Activated effector memory CD4-positive, alpha-beta T cell treated with Interleukin-2 at 50 U/mL for 16 hours (primary cell): Measurements from ENCODE around the gene LGR5.
"Not testable (repeated sequence)": the region's sequence is repeated elsewhere in the genome, so short reads cannot be mapped to it uniquely, and the experiment has no call there.

ENCODE experiments used
- DNase-seq: peaks from one replicate; pipeline ENCODE4 v3.0.0-alpha.2; 2020

LGR5 gene

GRCh38 chr12:71552728-71553501 is 113.3 kb downstream of the LGR5 start:
- no peak for DNase-seq

- DNase-seq: no peak
Measured at GRCh38 chr12:71555191-71555590, 115.6 kb downstream of the LGR5 start.

DNA sequence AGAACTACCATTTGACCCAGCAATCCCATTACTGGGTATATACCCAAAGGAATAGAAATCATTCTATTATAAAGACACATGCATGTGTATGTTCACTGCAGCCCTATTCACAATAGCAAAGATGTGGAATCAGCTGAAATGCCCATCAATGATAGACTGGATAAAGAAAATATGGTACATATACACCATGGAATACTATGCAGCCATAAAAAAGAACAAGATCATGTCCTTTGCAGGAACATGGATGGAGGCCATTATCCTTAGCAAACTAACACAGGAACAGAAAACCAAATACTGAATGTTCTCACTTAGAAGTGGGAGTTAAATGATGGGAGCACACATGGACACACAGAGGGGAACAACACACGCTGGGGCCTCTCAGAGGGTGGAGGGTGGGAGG is 116.2 kb downstream of the LGR5 start:
- not testable (repeated sequence) for DNase-seq

DNA sequence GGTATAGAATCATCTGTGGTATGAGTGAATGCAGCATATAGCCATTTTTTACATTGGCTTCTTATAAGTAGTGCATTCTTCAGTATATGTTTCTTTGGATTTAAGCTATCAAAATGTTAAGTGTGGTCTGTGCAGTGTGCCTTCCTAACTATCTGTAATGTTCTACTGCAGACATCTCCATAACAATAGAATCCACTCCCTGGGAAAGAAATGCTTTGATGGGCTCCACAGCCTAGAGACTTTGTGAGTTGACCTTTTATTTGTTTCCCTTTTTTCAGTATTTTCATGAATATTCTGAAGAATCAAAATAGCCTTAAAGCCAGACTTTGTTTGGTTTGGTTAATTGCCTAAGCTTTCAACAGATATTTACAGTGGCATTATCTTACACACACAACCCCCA is 116.8 kb downstream of the LGR5 start:
- no peak for DNase-seq

GRCh38 chr12:71556875-71557274 is 117.3 kb downstream of the LGR5 start:
- DNase-seq: no peak

DNA sequence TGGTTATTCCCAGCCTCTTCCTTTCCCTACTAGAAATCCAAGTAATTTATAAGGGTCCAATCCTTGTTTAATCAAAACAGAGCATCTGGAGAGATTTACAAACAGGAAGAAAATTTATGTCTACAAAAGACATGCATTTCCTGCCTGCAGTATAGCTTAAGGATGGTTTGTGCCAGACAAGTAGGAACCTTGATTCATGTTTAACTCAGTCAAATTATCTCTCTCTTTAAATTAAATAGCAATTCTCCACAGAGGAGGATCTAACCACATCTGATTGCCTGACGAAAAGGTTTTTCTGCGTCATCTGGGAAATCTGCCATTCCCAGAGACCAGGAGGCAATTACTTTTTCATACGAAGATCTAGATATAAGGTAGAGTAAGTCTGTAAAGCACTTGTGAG is 118.8 kb downstream of the LGR5 start:
- no peak for DNase-seq

DNA sequence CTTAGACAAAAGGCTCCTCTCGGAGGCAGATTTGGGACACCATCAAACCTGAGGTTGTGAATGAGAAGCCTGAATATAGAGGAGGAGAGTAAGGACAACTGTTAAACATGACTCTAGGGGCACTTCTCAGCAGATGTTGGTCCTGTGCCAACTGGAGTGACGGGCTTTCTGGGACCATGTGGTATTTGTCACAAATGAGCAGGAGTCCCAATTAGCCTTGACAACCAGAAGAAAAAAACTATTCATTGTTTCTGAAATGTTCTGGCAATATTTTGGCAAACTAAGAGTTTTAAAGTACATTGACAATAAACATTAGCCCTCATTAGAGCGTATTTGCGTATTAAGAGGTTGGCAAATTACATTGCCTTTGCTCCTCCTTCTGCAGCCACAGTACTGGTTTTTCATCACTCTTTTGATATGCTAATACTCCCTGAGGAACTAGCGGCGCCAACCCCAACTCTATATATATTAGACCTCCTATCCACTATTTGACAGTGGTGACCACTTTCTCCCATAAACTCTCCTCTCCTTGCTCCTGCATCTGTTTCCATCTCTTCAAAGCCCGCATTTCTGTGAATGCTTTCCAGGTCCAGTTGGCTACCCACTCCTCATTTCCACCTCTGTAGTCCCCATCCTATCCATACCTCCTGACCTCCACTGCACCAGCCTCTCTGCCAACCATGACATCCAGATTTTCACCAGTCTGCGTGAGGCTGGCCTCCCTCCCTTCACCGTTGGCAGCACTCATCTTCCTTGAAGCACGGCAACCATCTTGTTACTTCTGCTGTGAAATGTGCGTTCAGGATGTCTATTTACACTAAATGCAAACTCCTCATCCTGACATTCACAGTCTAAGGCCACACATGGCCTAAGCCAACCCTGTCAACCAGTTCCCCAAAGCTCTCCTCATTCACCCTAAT is 123.3 kb downstream of the LGR5 start:
- DNase-seq: no peak

GRCh38 chr12:71565535-71565934 is 125.9 kb downstream of the LGR5 start:
- no peak for DNase-seq

DNA sequence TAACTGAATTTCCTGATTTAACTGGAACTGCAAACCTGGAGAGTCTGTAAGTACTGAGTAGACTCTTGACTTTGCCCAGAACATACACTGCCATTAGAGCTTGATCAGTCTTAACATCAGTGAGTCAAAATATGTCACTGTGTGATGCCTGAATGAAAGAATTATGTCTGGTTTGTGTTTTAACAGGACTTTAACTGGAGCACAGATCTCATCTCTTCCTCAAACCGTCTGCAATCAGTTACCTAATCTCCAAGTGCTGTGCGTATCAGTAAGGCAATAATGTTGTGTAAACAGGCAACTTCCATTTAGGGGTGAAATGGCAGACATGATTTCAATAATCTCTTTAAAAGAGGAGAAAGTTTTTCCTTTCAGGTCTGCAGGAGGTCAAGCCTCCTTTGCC is 127.1 kb downstream of the LGR5 start:
- no peak for DNase-seq

GRCh38 chr12:71567537-71567936 is 127.9 kb downstream of the LGR5 start:
- no peak for DNase-seq

- not testable (repeated sequence) for DNase-seq
Measured at GRCh38 chr12:71569885-71570284, 130.3 kb downstream of the LGR5 start.

DNA sequence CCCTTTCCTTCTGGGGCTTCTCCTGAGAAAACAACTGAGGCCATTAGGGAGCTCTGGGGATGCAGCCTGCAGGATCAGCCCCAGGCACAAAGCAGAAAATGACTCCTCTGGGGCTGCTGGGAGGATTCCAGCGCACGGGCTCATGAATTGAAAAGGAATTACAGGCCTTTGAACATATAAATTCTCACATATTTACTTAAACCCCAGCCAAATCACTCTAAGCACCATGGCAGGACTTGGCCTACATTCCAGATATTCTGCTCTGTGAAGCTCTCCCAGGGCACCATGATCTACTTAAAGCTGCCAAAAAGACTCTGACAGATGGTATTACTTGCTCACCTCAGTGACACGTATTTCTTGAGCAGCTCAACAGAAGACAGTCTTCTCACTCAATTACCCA is 136.9 kb downstream of the LGR5 start:
- no peak for DNase-seq

GRCh38 chr12:71578694-71579258 is 139.2 kb downstream of the LGR5 start:
- no peak for DNase-seq

DNA sequence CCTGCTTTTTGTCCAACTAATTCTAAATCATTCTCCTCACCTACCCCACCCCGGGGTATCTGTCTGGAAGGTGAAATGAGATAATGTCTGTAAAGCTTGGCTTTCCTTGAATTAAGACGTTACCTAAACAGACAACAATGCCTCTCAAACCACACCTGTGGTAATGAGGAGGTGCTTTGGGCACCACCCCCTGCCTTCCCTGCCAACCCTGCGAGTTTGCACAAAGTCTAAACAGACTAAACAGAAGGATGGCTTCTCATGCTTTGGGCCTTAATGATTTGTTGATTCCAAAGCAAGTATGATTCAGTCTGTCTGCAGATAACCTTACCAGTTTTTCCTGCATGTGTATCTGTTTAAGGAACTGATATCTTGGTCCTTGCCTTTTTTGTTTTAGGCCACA is 141.6 kb downstream of the LGR5 start:
- DNase-seq: no peak

DNA sequence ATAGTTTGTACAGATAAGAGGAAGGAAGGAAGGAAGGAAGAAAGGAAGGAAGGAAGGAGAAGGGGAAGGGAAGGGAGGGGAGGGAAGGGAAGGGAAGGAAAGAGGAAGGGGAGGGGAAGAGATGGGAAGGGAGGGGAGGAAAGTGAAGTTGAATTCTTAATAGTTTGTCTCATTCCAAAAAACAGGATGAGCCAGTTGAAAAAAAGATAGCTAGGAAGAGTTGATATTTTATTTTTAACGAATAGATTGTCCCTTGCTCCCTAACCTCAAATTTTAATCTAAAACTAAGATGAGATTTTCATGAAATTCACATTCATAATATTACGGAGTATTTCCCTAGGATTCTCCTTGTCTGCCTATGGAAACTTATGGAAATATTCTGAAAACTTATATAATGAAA is 143.3 kb downstream of the LGR5 start:
- no peak for DNase-seq

GRCh38 chr12:71584356-71584755 is 144.8 kb downstream of the LGR5 start:
- no peak for DNase-seq

DNA sequence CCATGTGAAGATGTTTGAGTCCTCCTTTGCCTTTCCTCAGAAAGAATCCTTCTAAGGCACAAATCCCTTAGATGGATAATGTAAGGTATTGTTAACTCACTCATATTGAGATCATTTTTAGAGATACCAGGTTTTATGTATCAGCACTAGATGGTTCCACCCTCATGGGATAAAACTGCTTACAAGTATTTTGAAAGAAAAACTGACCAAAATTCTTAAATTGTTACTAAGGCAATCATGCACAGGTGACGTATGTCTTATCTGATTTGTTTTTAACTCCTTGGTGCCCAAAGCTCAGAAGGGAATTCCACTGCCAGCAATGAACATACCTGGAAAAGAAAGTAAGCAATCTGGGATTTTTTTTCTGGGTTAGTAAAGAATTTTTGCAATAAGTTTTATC is 145.6 kb downstream of the LGR5 start:
- no peak for DNase-seq

DNA sequence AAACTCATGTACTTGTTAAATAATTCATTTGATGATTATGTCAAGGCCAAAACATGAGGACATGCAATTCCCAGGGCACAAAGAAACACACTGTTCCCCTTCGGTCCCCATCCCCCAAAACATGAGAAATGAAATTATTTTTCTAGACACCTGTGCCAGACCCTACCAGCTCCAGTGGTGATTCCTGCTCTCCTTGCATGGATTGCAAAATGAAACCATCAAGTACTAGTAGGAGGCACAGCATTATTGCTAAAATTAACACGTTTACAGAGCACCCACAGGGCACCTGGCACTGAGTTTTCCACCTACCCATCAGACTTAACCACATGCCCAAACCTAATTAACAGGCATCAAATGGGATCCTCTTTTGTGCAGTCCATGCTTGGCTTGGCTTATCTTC is 147.4 kb downstream of the LGR5 start:
- DNase-seq: no peak

DNA sequence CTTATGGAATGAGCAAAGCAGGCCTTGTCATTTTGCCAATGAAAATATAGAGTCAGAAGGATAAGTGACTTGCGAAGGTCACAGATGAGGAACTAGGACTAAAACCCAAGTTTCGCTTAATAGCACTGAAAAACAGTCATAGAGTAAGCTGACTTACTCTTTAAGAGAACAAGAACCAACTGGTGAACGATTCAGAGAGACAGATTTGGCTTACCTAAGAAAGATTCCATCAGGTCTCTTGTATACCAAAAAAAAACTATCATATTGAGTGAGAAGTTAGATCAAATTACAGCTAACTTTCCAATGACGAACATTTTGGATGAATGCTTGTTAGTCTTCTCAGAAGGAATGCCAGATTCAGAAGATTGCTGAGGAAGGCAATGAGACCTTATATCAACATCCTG is 149.9 kb downstream of the LGR5 start:
- DNase-seq: no peak

GRCh38 chr12:71591601-71592000 is 152.0 kb downstream of the LGR5 start:
- no peak for DNase-seq

DNA sequence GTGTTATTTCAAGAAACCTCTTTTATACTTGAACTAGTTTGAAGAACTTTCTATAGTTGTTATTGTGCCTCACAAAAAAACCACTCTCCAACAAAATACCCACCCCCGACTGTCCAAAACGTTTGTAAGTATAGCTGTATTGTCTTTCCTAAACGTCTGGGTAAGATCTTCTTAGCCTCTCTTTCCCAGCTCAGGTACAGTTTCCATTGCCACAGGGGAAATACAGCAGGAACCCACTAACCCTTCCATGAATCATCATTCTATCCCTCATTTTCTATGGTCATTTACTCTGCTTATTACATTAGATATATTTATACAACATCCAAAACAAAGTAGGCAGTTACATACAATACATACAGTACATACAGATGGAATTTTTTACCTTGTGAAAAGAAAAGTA is 153.2 kb downstream of the LGR5 start:
- no peak for DNase-seq

DNA sequence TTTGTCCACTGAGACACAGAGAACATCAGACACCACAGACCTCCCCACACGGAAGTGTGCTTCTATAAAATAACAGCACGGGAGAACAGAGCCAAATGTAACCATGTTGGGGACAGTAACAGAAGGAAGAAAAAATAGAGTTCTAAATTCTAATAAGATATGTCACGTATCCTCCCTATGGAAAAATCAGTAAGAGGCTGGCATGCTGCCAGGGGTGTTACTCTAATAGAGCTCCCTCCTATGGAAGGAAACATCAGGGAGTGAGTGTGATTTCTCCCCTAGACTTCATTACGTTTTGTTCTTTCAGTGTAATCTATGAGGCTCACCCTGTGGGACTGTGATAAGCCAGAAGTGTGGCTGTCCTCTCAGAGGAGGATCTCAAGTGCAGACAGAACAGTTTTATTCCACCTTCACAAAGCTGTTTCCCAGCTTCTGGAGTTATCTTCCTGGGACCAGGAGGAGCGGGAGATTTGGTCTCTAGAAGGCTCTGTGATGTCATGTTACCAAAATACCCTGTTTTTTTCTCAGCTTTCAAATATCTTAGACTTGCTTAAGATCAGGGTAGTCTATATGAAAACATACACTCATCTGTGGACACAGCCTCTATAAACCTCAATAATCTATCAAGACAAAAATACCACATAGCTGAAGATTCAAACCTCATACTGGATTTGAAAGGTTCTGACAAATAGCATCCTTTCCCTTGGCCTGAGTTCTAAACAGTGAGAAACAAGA is 154.8 kb downstream of the LGR5 start:
- DNase-seq: no peak

- DNase-seq: no peak
Measured at GRCh38 chr12:71599210-71599609, 159.6 kb downstream of the LGR5 start.
